Naive B cell (primary cell): ENCODE data around the gene FOXM1. TPM values are rescaled to one million over a fixed set of nuclear protein-coding genes. Genes with fewer than 3 reads are reported as not detected.
A peak's percentile ranks its signal among the peaks of the same experiment; 100 is the strongest.

Experiments used
- ATAC-seq, 2 donors: fragments of 150-1000 bp; cut with Tn5 transposase; 2 replicates each; pipeline ENCODE4 v1.10.0; 2021; ENCODE audit warnings: low read depth in 2 of 2, mild to moderate bottlenecking in 2 of 2, moderate library complexity in 2 of 2
- DNase-seq: peaks from one replicate; pipeline ENCODE4 v3.0.0; 2022
- H3K27ac Mint-ChIP-seq, 6 donors: one replicate each; pipeline ENCODE4 v1.8.0; 2020 to 2022; ENCODE audit warnings: mild to moderate bottlenecking in 6 of 6, mixed read lengths in 6 of 6, moderate library complexity in 5 of 6, inconsistent platforms in 2 of 6
- H3K27me3 Mint-ChIP-seq, 3 donors: one replicate each; pipeline ENCODE4 v1.8.0; 2021 to 2022; ENCODE audit warnings: mixed read lengths in 3 of 3, mild to moderate bottlenecking in 1 of 3
- H3K36me3 Mint-ChIP-seq, 2 donors: one replicate each; pipeline ENCODE4 v1.8.0; 2020 to 2022; ENCODE audit warnings: mixed read lengths in 2 of 2, inconsistent platforms in 1 of 2, mild to moderate bottlenecking in 1 of 2
- H3K4me1 Mint-ChIP-seq, 3 donors: one replicate each; pipeline ENCODE4 v1.8.0; 2020 to 2022; ENCODE audit warnings: mixed read lengths in 3 of 3, inconsistent platforms in 1 of 3, mild to moderate bottlenecking in 1 of 3, moderate library complexity in 1 of 3
- H3K4me3 Mint-ChIP-seq, 8 donors: one replicate each; pipeline ENCODE4 v1.8.0; 2020 to 2022; ENCODE audit warnings: mild to moderate bottlenecking in 8 of 8, mixed read lengths in 8 of 8, moderate library complexity in 8 of 8, inconsistent platforms in 2 of 8
- H3K9me3 Mint-ChIP-seq, 7 donors: one replicate each; pipeline ENCODE4 v1.8.0; 2020 to 2022; ENCODE audit warnings: mixed read lengths in 7 of 7, mild to moderate bottlenecking in 5 of 7, inconsistent platforms in 2 of 7, moderate library complexity in 1 of 7
- polyA plus RNA-seq, 6 donors: library from polyadenylated mRNA; unstranded; fragments of 300-500 nt; fragmentation: Illumina TruSeq; gene quantifications; one replicate each; pipeline ENCODE4 v1.2.3, GENCODE V29; 2021; ENCODE audit warnings: low read depth in 6 of 6

The FOXM1 gene
- polyA plus RNA-seq, 6 donors from 2014 or later: 0.08 TPM; not detected in 5

- H3K27ac Mint-ChIP-seq: peak overlapping the region in 2 of 6 donors; percentile 71 to 89
- peaks cover under 1 to 17% (median 7%) of the 10 kb centered on the region in 3 donors for H3K4me1 Mint-ChIP-seq
Observed at GRCh38 chr12:2825132-2825531, 51.8 kb downstream of the FOXM1 start.

DNA sequence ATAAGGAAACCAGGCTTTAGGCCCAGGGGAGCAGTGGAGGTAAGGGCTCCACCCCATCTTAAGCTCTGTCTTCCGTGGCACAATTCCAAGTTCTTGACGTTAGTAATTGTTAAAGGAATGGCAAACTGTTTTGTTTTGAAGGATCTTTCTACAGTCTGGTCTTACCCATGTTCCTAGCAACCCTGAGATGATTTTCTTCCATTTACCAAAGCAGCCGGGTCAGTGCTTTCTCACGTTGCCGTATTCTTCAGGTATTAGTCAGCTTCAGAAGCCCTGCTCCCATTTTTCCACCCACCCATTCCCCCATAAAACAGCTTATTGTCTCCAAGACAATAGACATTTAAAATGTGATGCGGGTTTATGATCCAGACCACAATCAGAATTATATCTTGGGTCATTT lies 52.4 kb downstream of the FOXM1 start:
- no peak for DNase-seq
- no peak for ATAC-seq
- no peak overlapping the region for H3K4me3 Mint-ChIP-seq
- H3K4me1 Mint-ChIP-seq: peaks cover 5 to 17% (median 13%) of the 10 kb centered on the region in 3 donors
- no peaks in the 10 kb centered on the region for H3K27me3 Mint-ChIP-seq
- H3K27ac Mint-ChIP-seq: no peak overlapping the region
- H3K36me3 Mint-ChIP-seq: peaks cover 28 to 44% of the 10 kb centered on the region in 2 donors
- H3K9me3 Mint-ChIP-seq: no peaks in the 10 kb centered on the region

More at GRCh38 chr12:2825132-2825531, 51.8 kb downstream of the FOXM1 start:
- Mint-ChIP-seq H3K9me3 (no peaks in the 10 kb centered on the region), H3K4me3 (no peak overlapping the region), H3K36me3 (peaks cover 28 to 38% of the 10 kb centered on the region in 2 donors), H3K27me3 (no peaks in the 10 kb centered on the region)
- DNase-seq (no peak), ATAC-seq (no peak)

DNA sequence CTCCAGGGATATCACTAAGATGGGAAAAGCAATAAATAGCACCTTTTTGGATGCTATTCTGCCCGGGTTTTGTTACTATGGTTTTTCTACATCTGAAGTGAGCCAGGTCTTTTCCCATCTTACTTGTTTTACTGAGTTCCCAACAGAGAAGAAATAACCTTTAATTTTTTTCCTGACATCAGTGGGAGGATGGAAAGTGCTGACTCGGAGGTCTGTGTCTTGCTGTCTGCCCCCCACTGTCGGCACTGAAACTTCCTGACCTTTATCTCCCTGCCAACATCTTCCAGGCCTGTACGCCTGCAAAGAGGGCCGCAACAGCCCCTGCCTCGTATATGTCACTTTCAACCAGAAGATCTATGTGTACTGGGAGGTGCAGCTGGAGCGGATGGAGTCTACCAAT lies 53.5 kb downstream of the FOXM1 start:
- H3K9me3 Mint-ChIP-seq: no peaks in the 10 kb centered on the region
- no peak for ATAC-seq
- H3K27me3 Mint-ChIP-seq: no peaks in the 10 kb centered on the region
- peaks cover 23 to 36% of the 10 kb centered on the region in 2 donors for H3K36me3 Mint-ChIP-seq
- H3K4me1 Mint-ChIP-seq: peaks cover 5 to 17% (median 15%) of the 10 kb centered on the region in 3 donors
- no peak for DNase-seq
- H3K27ac Mint-ChIP-seq: peak overlapping the region in 1 of 6 donors; percentile 69
- H3K4me3 Mint-ChIP-seq: no peak overlapping the region

DNA sequence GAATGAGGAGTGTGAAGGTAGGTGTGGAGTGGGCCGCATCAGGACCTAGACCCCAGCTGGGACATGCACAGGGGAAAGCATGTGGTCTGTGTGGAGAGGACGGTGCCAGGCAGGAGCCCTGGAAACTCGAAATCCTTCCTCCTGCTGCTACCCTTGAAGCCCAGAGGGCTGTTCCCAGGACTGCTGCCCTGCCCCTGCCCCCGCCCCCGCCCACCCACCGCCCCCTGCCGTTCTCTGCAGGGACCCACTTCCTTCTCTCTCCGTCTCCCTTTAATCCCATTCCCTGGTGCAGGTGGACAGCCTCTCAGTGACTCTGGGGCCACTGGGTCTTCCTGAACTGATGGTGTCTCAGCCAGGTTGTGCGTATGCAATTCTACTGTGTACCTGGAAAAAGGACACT lies 56.5 kb downstream of the FOXM1 start:
- DNase-seq (no peak), ATAC-seq (no peak)
- Mint-ChIP-seq H3K27ac (peak overlapping the region in 1 of 6 donors; percentile 26), H3K4me1 (peaks cover 9 to 19% (median 11%) of the 10 kb centered on the region in 3 donors), H3K4me3 (no peak overlapping the region), H3K36me3 (peaks cover 20 to 44% of the 10 kb centered on the region in 2 donors), H3K9me3 (peaks cover 0 to 1% (median 0%) of the 10 kb centered on the region in 7 donors), H3K27me3 (no peaks in the 10 kb centered on the region)

- DNase-seq (no peak), ATAC-seq (no peak)
- Mint-ChIP-seq H3K27ac (no peak overlapping the region), H3K4me1 (peaks cover 13 to 15% (median 15%) of the 10 kb centered on the region in 3 donors), H3K4me3 (no peak overlapping the region), H3K9me3 (peaks cover 0 to 2% (median 0%) of the 10 kb centered on the region in 7 donors), H3K27me3 (no peaks in the 10 kb centered on the region), H3K36me3 (peaks cover 15 to 38% of the 10 kb centered on the region in 2 donors)
Observed at GRCh38 chr12:2819810-2820209, 57.2 kb downstream of the FOXM1 start.

GRCh38 chr12:2813214-2814185 lies 63.5 kb downstream of the FOXM1 start:
- H3K4me3 Mint-ChIP-seq: peak overlapping the region; percentile 94 to 100 (median 99)
- H3K27me3 Mint-ChIP-seq: no peaks in the 10 kb centered on the region
- DNase-seq (peak; percentile 34), ATAC-seq (no peak)
- H3K27ac Mint-ChIP-seq: peak overlapping the region; percentile 95 to 100 (median 100)
- peaks cover 7 to 9% of the 10 kb centered on the region in 2 donors for H3K36me3 Mint-ChIP-seq
- peaks cover 15 to 45% (median 23%) of the 10 kb centered on the region in 3 donors for H3K4me1 Mint-ChIP-seq
- H3K9me3 Mint-ChIP-seq: peaks cover 0 to 2% (median 0%) of the 10 kb centered on the region in 7 donors

- H3K27me3 Mint-ChIP-seq: no peaks in the 10 kb centered on the region
- H3K27ac Mint-ChIP-seq: peak within 1 kb of the TSS; percentile 95 to 100 (median 100)
- H3K9me3 Mint-ChIP-seq: peaks cover 0 to 2% (median 0%) of the 10 kb centered on the region in 7 donors
- ATAC-seq: peak; percentile 92 to 93
- peak within 1 kb of the TSS; percentile 94 to 100 (median 99) for H3K4me3 Mint-ChIP-seq
- DNase-seq: peak; percentile 96
- H3K36me3 Mint-ChIP-seq: no peaks in the 10 kb centered on the region
- H3K4me1 Mint-ChIP-seq: peaks cover 11 to 42% (median 23%) of the 10 kb centered on the region in 3 donors
Observed at GRCh38 chr12:2812290-2813213, 64.4 kb downstream of the FOXM1 start, which contains the start of gene ITFG2. ITFG2 (plus strand) TSS chr12:2812668; CDS start chr12:2812761, 93 bp downstream.

GRCh38 chr12:2811801-2812200 lies 65.2 kb downstream of the FOXM1 start:
- ATAC-seq (no peak), DNase-seq (no peak)
- Mint-ChIP-seq H3K27ac (peak overlapping the region in 5 of 6 donors; percentile 64 to 100 (median 100)), H3K27me3 (no peaks in the 10 kb centered on the region), H3K4me3 (peak overlapping the region; percentile 37 to 100 (median 96)), H3K36me3 (no peaks in the 10 kb centered on the region), H3K9me3 (peaks cover 0 to 2% (median 0%) of the 10 kb centered on the region in 7 donors), H3K4me1 (peaks cover 11 to 42% (median 23%) of the 10 kb centered on the region in 3 donors)

Other genes with a start within 250 kb of the FOXM1 start
- gene FKBP4, start 82.2 kb downstream of the FOXM1 start, polyA plus RNA-seq: 10 to 100 TPM; 29.4 to 40.7 (median 37.4) TPM
- gene ITFG2, start 64.5 kb downstream of the FOXM1 start, polyA plus RNA-seq: 100 to 1,000 TPM in 2 of 6 donors, 10 to 100 TPM in 4; 66.7 to 108 (median 74.7) TPM
- 1 to 10 TPM in 4 of 6 donors, under 1 TPM in 2; 0.47 to 1.9 (median 1.1) TPM for gene NRIP2, start 42.1 kb downstream of the FOXM1 start, polyA plus RNA-seq
- not detected for gene TEX52, start 20.1 kb downstream of the FOXM1 start, polyA plus RNA-seq
- 10 to 100 TPM; 40.0 to 92.1 (median 50.8) TPM for gene RHNO1, start within 50 bp of the FOXM1 start, polyA plus RNA-seq
- gene TULP3, start 13.7 kb upstream of the FOXM1 start, polyA plus RNA-seq: 10 to 100 TPM in 1 of 6 donors, 1 to 10 TPM in 4, under 1 TPM in 1; 0.83 to 11.2 (median 9.0) TPM
- not detected for gene TEAD4, start 82.2 kb upstream of the FOXM1 start, polyA plus RNA-seq
- gene TSPAN9, start 200.2 kb upstream of the FOXM1 start, polyA plus RNA-seq: under 1 TPM in 4 of 6 donors, not detected in 2; 0.26 to 0.49 (median 0.41) TPM